ENCODE data around the gene TP63.

GRCh38 chr3:189624130-189624529 lies 7.1 kb upstream of the TP63 start:
- TF ChIP-seq, protein P1, sequence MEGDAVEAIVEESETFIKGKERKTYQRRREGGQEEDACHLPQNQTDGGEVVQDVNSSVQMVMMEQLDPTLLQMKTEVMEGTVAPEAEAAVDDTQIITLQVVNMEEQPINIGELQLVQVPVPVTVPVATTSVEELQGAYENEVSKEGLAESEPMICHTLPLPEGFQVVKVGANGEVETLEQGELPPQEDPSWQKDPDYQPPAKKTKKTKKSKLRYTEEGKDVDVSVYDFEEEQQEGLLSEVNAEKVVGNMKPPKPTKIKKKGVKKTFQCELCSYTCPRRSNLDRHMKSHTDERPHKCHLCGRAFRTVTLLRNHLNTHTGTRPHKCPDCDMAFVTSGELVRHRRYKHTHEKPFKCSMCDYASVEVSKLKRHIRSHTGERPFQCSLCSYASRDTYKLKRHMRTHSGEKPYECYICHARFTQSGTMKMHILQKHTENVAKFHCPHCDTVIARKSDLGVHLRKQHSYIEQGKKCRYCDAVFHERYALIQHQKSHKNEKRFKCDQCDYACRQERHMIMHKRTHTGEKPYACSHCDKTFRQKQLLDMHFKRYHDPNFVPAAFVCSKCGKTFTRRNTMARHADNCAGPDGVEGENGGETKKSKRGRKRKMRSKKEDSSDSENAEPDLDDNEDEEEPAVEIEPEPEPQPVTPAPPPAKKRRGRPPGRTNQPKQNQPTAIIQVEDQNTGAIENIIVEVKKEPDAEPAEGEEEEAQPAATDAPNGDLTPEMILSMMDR (IDR thresholded peaks at IDR 0.05), result no peak
- no peak for TF ChIP-seq POLR2A (IDR thresholded peaks at IDR 0.05)

All from adrenal gland (tissue), 5 donors.